HepG2 (cell line): Measurements from ENCODE around the gene SLC25A23. TPM values are rescaled to one million over a fixed set of nuclear protein-coding genes. Genes with fewer than 3 reads are reported as not detected.

Source experiments
- ARID5B ChIP-seq: IDR thresholded peaks from 2 replicates; pipeline ENCODE4 v1.4.0; 2020; ENCODE audit warnings: mild to moderate bottlenecking, missing genetic modification reagents
- BCLAF1 ChIP-seq: fragments of 450-650 bp; IDR thresholded peaks from 2 replicates; pipeline ENCODE4 v1.6.1; 2017; ENCODE audit warnings: mild to moderate bottlenecking
- E2F5 ChIP-seq: sonication (generic); formaldehyde crosslinking; conservative IDR thresholded peaks from 2 replicates; pipeline ENCODE4 v1.4.0; 2020; ENCODE audit warnings: missing genetic modification reagents
- EP300 ChIP-seq, 3 experiments: sonication (generic) in 1 of 3; formaldehyde crosslinking in 1 of 3; IDR thresholded peaks; 2 replicates each; pipeline versions ENCODE4 v1.5.1 to v1.6.1; 2011 to 2020; ENCODE audit warnings: low read depth in 2 of 3, low read length in 2 of 3, borderline replicate concordance in 1 of 3, improper control_type of control experiment in 1 of 3, mild to moderate bottlenecking in 1 of 3, missing genetic modification reagents in 1 of 3, moderate library complexity in 1 of 3
- HDAC1 ChIP-seq: sonication (generic); formaldehyde crosslinking; IDR thresholded peaks from 2 replicates; pipeline ENCODE4 v1.5.1; 2020; ENCODE audit warnings: mild to moderate bottlenecking, missing genetic modification reagents
- PITX1 ChIP-seq: sonication (generic); formaldehyde crosslinking; IDR thresholded peaks from 2 replicates; pipeline ENCODE4 v1.5.1; 2020; ENCODE audit warnings: mild to moderate bottlenecking, missing genetic modification reagents
- POGZ ChIP-seq: sonication (generic); formaldehyde crosslinking; IDR thresholded peaks from 2 replicates; pipeline ENCODE4 v1.4.0; 2020; ENCODE audit warnings: mild to moderate bottlenecking, missing genetic modification reagents
- POLR2AphosphoS2 ChIP-seq: IDR thresholded peaks from 2 replicates; pipeline ENCODE4 v1.6.1; 2011; ENCODE audit warnings: low read depth, low read length, improper control_type of control experiment
- POLR2G ChIP-seq: fragments of 200-400 bp; formaldehyde crosslinking; IDR thresholded peaks from 2 replicates; pipeline ENCODE4 v1.6.1; 2018; ENCODE audit warnings: mild to moderate bottlenecking, low read depth, low read length, moderate library complexity
- RFX3 ChIP-seq: IDR thresholded peaks from 2 replicates; pipeline ENCODE4 v1.6.1; 2016; ENCODE audit warnings: missing biosample characterization, missing genetic modification reagents
- SRY ChIP-seq: sonication (generic); formaldehyde crosslinking; IDR thresholded peaks from 2 replicates; pipeline ENCODE4 v1.8.0; 2022; ENCODE audit warnings: mild to moderate bottlenecking, missing genetic modification reagents
- THYN1 ChIP-seq: sonication (generic); formaldehyde crosslinking; IDR thresholded peaks from 2 replicates; pipeline ENCODE4 v1.8.1; 2023; ENCODE audit warnings: low read depth, mild to moderate bottlenecking, moderate library complexity, missing genetic modification reagents, borderline replicate concordance
- ZKSCAN5 ChIP-seq: sonication (generic); formaldehyde crosslinking; IDR thresholded peaks from 2 replicates; pipeline ENCODE4 v1.5.1; 2020; ENCODE audit warnings: mild to moderate bottlenecking, missing genetic modification reagents
- ZNF143 ChIP-seq: sonication (generic); formaldehyde crosslinking; IDR thresholded peaks from 2 replicates; pipeline ENCODE4 v1.4.0; 2020; ENCODE audit warnings: missing genetic modification reagents
- ZNF292 ChIP-seq: sonication (generic); formaldehyde crosslinking; IDR thresholded peaks from 2 replicates; pipeline ENCODE4 v1.8.1; 2022; ENCODE audit warnings: mild to moderate bottlenecking, low read depth, missing genetic modification reagents, borderline replicate concordance
- ZNF496 ChIP-seq: sonication (generic); formaldehyde crosslinking; IDR thresholded peaks from 2 replicates; pipeline ENCODE4 v1.8.1; 2023; ENCODE audit warnings: mild to moderate bottlenecking, moderate library complexity, missing genetic modification reagents; ENCODE audit not compliant: insufficient replicate concordance
- ZNF510 ChIP-seq: sonication (generic); formaldehyde crosslinking; IDR thresholded peaks from 2 replicates; pipeline ENCODE4 v1.4.0; 2020; ENCODE audit warnings: low read depth, mild to moderate bottlenecking, missing genetic modification reagents
- ZNF543 ChIP-seq: sonication (generic); formaldehyde crosslinking; IDR thresholded peaks from 2 replicates; pipeline ENCODE4 v1.4.0; 2020; ENCODE audit warnings: mild to moderate bottlenecking, missing genetic modification reagents
- ZNF703 ChIP-seq: sonication (generic); formaldehyde crosslinking; IDR thresholded peaks from 2 replicates; pipeline ENCODE4 v1.5.1; 2020; ENCODE audit warnings: missing genetic modification reagents, mild to moderate bottlenecking, moderate library complexity, borderline replicate concordance
- ZNF776 ChIP-seq: sonication (generic); formaldehyde crosslinking; IDR thresholded peaks from 2 replicates; pipeline ENCODE4 v1.4.0; 2020; ENCODE audit warnings: mild to moderate bottlenecking, missing genetic modification reagents
- ZNF788 ChIP-seq: sonication (generic); formaldehyde crosslinking; IDR thresholded peaks from 2 replicates; pipeline ENCODE4 v1.5.0; 2020; ENCODE audit warnings: mild to moderate bottlenecking, missing genetic modification reagents, borderline replicate concordance
- polyA plus RNA-seq, 8 experiments: library from polyadenylated mRNA; depleted of rRNA in 3 of 8; stranded (reverse) in 7 of 8; unstranded in 1 of 8; fragments of >200 nt; fragmentation: Illumina TruSeq in 4 of 8; extraction: Trizol in 4 of 8; gene quantifications; 2 replicates each; pipeline versions ENCODE4 v1.2.1 to v1.2.3, GENCODE V29; 2011 to 2016; ENCODE audit warnings: low read depth in 4 of 8, missing spikeins in 1 of 8, mixed read lengths in 1 of 8; ENCODE audit not compliant: insufficient read depth in 1 of 8
- total RNA-seq, 5 experiments: library from RNA; depleted of rRNA; stranded (reverse); fragments of >200 nt; fragmentation: Illumina TruSeq; extraction: Trizol; gene quantifications; 2 replicates each; pipeline ENCODE4 v1.2.3, GENCODE V29; 2016; ENCODE audit warnings: low read depth in 1 of 5

The SLC25A23 gene
- total and polyA plus RNA-seq, 2 of the 13 experiments (the other 11 are each of a cell fraction or from before 2014, with no cell fraction given) = 12.4 to 15.2 TPM

- TF ChIP-seq E2F5 (CRISPR knock-in tag) (0 out of 2 replicates have a peak, but pooled peaks have one; percentile 46), POGZ (CRISPR knock-in tag) (no peak), POLR2G (peak; percentile 79), ZNF143 (CRISPR knock-in tag) (peak; percentile 85), ZNF703 (peak; percentile 79; the same call in 1 of the 2 replicates), ZNF776 (peak; percentile 39; the same call in 1 of the 2 replicates), ARID5B (CRISPR knock-in tag) (no peak), PITX1 (no peak; the same call in 1 of the 2 replicates), ZKSCAN5 (no peak), BCLAF1 (no peak), ZNF292 (CRISPR knock-in tag) (no peak), ZNF543 (CRISPR knock-in tag) (no peak), EP300 (IDR thresholded peaks at IDR 0.05; ENCODE audit: low read depth in 2 of 2, low read length in 2 of 2) (no peak), EP300 (CRISPR knock-in tag; IDR thresholded peaks at IDR 0.05; ENCODE audit: borderline replicate concordance) (no peak; the same call in 1 of the 2 replicates), ZNF788 (CRISPR knock-in tag) (peak; percentile 12; the same call in 1 of the 2 replicates), THYN1 (0 out of 2 replicates have a peak, but pooled peaks have one; percentile 20), ZNF496 (CRISPR knock-in tag) (no peak), HDAC1 (peak; percentile 76), RFX3 (CRISPR knock-in tag) (peak; percentile 81), SRY (CRISPR knock-in tag) (0 out of 2 replicates have a peak, but pooled peaks have one; percentile 58), POLR2AphosphoS2 (no peak), ZNF510 (0 out of 2 replicates have a peak, but pooled peaks have one; percentile 49)
Observed at GRCh38 chr19:6393074-6393982, 66.3 kb downstream of the SLC25A23 start, which contains the start of gene GTF2F1 (continued).
